GM12872 (cell line): ENCODE results near the gene SH2D7.

Experiments
- CTCF ChIP-seq: IDR thresholded peaks from 3 replicates; pipeline ENCODE4 v1.5.1; 2011; ENCODE audit warnings: low read depth, mild to moderate bottlenecking, low read length, moderate library complexity; ENCODE audit not compliant: insufficient read depth

Gene SH2D7

DNA sequence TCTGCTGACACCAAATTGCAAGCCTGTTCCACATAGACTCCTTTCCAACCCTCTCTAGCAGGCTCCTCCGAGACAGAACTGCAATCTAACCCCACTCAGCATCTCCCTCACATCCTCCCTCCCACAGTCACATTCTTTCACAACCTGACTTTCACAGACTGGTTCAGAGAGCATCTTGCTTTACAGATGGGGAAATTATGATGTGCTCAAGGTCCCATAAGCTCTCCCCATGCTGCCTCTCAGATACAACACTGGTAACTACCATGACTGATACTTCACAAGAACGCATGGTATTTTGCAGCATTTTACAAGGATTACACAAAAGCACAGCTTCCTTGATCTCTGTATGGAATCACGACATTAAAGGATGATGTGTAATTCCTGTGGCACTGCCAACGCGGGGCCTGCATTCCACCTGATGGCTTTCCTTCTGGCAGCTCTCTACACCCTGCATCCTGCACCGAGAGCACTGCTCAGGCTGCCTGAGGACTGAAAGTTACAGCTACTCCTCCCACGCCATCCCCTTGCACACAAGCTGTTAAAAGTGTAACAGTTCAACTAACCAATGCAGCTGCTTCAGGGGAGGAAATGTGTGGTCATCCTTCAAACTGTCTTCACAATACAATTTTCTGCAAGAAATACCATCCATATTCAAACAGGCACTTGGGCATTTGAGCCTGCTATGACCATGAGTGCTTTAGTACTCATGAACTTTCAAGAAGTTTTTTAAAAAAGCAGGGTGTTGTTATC lies 42.5 kb upstream of the SH2D7 start:
- TF ChIP-seq CTCF, result no peak

DNA sequence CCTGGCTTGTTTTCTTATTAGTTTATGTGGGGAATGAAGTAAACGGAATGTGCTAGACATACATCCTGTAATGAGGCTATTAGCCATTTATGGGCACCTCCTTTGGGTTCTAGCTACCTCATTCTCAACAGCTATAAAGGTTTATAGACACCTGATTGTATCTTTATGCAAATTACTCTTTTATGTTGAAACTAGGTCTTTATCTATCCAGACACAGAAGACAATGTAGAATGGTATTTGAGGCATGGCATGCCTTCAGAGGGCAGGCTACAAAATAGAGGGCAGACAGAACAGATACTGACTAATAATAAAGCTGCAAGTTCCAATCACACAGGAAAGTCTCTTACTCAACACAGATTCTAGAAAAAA lies 41.9 kb upstream of the SH2D7 start:
- no peak for TF ChIP-seq CTCF

- TF ChIP-seq CTCF, result no peak
Measured at GRCh38 chr15:78050826-78051225, 41.5 kb upstream of the SH2D7 start.

DNA sequence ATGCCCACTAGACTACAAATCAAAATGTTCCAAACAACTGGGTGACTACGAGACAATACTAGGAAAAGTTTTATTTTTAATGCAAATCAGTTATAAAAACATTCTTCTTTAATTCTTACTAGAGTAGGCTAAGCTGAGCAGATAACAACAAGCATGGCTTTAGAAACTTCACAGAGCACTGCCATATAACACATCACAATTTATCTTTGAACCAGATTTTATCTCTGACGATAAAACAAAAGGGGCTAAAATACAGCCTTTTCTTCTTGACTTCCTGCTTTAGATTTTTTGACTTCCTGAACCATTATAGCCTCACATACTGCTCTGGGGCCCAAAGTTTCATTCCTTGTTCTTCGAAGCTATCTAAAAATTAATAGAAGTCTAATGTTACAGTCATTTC lies 40.8 kb upstream of the SH2D7 start:
- no peak for TF ChIP-seq CTCF

GRCh38 chr15:78052001-78052401 lies 40.4 kb upstream of the SH2D7 start:
- TF ChIP-seq CTCF, result no peak

- no peak for TF ChIP-seq CTCF
Measured at GRCh38 chr15:78052545-78052944, 39.8 kb upstream of the SH2D7 start.

DNA sequence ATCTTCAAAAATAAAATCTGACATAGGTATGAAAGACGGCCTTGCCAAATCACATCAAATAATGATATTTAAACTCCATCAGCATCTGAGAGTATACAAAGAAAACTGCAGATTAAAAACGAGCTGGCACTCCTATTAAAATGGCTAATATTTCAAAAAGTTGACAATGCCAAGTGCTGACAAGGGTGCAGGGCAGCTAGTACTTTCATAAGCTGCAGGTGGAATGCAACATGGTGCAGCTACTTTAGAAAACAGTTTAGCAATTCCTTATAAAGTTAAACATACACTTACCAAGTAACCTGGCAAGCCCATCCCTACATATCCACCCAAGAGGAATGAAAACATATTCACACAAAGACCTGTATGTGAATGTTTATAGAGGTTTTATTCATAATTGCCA lies 37.8 kb upstream of the SH2D7 start:
- TF ChIP-seq CTCF, result no peak

DNA sequence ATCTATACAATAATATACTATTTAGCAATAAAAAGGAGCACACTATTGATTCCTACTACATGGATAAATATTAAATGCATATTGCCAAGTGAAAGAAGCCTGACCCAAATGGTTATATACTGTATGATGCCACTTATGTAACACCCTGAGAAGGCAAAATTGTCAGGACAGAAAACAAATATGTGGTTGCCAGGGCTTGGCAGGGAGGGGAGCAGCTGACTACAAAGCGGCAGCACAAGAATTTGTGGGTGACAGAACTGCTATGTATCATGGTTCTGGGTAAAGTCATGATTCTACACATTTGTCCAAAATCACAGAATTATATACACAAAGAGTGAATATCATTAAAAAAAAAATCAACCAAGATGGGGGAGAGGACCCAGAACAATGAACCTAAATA lies 37.4 kb upstream of the SH2D7 start:
- TF ChIP-seq CTCF, result no peak
